Measurements from ENCODE around the gene BACH2.
A peak's percentile ranks its signal among the peaks of the same experiment; 100 is the strongest.

The BACH2 gene

GRCh38 chr6:90180526-90180925, 116.1 kb downstream of the BACH2 start:
- H3K4me3 ChIP-seq (ENCODE audit: low read length) = no peak overlapping the region
- TF ChIP-seq, protein P1, sequence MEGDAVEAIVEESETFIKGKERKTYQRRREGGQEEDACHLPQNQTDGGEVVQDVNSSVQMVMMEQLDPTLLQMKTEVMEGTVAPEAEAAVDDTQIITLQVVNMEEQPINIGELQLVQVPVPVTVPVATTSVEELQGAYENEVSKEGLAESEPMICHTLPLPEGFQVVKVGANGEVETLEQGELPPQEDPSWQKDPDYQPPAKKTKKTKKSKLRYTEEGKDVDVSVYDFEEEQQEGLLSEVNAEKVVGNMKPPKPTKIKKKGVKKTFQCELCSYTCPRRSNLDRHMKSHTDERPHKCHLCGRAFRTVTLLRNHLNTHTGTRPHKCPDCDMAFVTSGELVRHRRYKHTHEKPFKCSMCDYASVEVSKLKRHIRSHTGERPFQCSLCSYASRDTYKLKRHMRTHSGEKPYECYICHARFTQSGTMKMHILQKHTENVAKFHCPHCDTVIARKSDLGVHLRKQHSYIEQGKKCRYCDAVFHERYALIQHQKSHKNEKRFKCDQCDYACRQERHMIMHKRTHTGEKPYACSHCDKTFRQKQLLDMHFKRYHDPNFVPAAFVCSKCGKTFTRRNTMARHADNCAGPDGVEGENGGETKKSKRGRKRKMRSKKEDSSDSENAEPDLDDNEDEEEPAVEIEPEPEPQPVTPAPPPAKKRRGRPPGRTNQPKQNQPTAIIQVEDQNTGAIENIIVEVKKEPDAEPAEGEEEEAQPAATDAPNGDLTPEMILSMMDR (IDR thresholded peaks at IDR 0.05; ENCODE audit: insufficient read depth, low read depth, low read length, missing control alignments) = no peak
- no peak for DNase-seq (ENCODE audit: low read depth)

- no peak overlapping the region for H3K4me3 ChIP-seq (ENCODE audit: low read length)
- no peak for DNase-seq (ENCODE audit: low read depth)
Observed at GRCh38 chr6:90179190-90180169, 117.2 kb downstream of the BACH2 start.

DNA sequence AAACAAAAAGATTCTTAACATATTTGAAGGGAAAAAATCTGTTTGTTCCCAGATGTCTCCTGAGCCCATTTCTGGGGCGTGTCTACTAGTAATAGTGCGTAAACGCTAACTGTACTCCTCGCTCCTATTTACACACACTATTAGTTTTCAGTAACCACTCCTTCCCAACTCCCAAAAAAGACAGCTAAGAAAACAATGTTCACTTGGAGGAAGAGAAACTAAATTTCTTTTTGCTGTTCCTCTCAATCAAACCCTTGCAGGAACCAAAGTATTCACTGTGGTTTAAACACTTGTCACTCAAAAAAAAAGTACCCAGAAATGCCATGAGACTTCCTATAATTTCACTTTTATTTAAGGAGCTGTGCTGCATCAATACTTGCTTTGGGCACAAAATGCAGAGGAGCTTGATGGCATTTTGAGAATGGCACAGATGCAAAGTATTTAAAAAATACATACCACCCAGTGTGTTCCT, 118.2 kb downstream of the BACH2 start:
- TF ChIP-seq, protein P1 (IDR thresholded peaks at IDR 0.05; ENCODE audit: insufficient read depth, low read depth, low read length, missing control alignments) = no peak
- no peak for DNase-seq (ENCODE audit: low read depth)

More at GRCh38 chr6:90179190-90180169, 117.2 kb downstream of the BACH2 start:
- TF ChIP-seq, protein P1 (IDR thresholded peaks at IDR 0.05; ENCODE audit: insufficient read depth, low read depth, low read length, missing control alignments) = peak; percentile 39

GRCh38 chr6:90177544-90178383, 118.9 kb downstream of the BACH2 start:
- no peak for DNase-seq (ENCODE audit: low read depth)
- TF ChIP-seq, protein P1 (IDR thresholded peaks at IDR 0.05; ENCODE audit: insufficient read depth, low read depth, low read length, missing control alignments) = no peak

More for the DNA sequence above, 118.2 kb downstream of the BACH2 start:
- no peak overlapping the region for H3K4me3 ChIP-seq (ENCODE audit: low read length)

DNA sequence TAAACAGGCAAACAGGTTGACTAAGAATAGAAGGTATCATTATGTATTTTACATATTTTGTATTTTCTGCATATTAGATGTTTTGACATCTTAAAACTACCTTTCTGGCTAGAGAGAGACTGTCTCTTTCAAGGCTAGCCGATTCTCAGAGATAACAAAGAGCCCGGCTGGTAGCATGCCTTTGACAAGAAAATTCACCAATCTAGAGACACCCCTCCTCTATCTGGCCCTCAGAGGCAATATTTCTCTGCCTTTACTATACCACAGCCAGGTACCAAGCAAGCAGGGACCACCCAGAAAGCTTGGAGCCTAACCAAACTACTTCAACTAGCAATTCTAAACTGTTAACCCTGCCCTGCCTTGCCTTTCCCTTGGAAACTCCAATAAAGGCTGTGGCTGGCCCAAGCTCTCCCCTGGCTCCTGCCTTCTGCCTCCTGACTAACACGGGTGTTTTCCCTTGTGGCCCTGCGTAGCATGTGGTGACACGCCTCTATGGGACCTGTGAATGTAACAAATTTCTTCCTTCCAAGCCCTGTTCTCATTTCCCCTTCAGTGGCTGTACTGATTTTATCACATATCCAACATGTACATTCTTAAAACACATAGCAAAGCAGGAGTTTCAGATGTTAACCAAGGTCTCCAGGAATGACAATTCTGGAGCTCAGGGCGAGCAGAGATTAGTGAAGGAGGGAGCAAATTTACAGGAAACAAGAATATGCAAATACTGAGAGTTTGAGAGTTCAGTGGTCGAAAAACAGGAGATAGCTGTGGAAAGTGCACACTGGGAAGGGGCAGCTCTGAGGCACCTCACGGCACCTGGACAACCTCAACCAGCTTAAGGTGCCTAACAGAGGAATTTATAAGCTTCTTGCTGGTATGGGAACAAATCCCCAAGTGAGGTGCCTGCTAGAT, 120.8 kb downstream of the BACH2 start:
- DNase-seq (ENCODE audit: low read depth) = peak; percentile 90
- no peak overlapping the region for H3K4me3 ChIP-seq (ENCODE audit: low read length)
- TF ChIP-seq, protein P1 (IDR thresholded peaks at IDR 0.05; ENCODE audit: insufficient read depth, low read depth, low read length, missing control alignments) = no peak

More at GRCh38 chr6:90177544-90178383, 118.9 kb downstream of the BACH2 start:
- H3K4me3 ChIP-seq (ENCODE audit: low read length) = no peak overlapping the region
